K562 (cell line): ENCODE results near the gene ADNP2. TPM values are rescaled to one million over a fixed set of nuclear protein-coding genes. Genes with fewer than 3 reads are reported as not detected.

ENCODE experiments used
- CHAMP1 ChIP-seq: fragments of 450-650 bp; IDR thresholded peaks from 2 replicates; pipeline ENCODE4 v1.6.1; 2016; ENCODE audit warnings: mild to moderate bottlenecking
- FOXM1 ChIP-seq, 2 experiments: fragments of 450-650 bp in 1 of 2; sonication (generic) in 1 of 2; formaldehyde crosslinking in 1 of 2; IDR thresholded peaks; 2 replicates each; pipeline versions ENCODE4 v1.6.1 to v1.9.0; 2017 to 2022; ENCODE audit warnings: low read depth in 2 of 2, mild to moderate bottlenecking in 2 of 2, missing genetic modification reagents in 1 of 2, moderate library complexity in 1 of 2
- GTF3C2 ChIP-seq: IDR thresholded peaks from 3 replicates; pipeline ENCODE4 v1.6.1; 2011; ENCODE audit warnings: borderline replicate concordance, mild to moderate bottlenecking, moderate library complexity; ENCODE audit not compliant: insufficient read length; ENCODE audit errors: extremely low read depth
- KLF1 ChIP-seq: fragments of 450-650 bp; IDR thresholded peaks from 2 replicates; pipeline ENCODE4 v1.6.1; 2016; ENCODE audit warnings: missing genetic modification characterization, missing compliant biosample characterization
- KLF6 ChIP-seq: fragments of 250-450 bp; sonication (Bioruptor Pico); IDR thresholded peaks from 2 replicates; pipeline ENCODE4 v1.4.0; 2020; ENCODE audit warnings: mild to moderate bottlenecking, moderate library complexity, borderline replicate concordance
- MEIS2 ChIP-seq: fragments of 450-650 bp; IDR thresholded peaks from 2 replicates; pipeline ENCODE4 v1.6.1; 2014; ENCODE audit warnings: mild to moderate bottlenecking; ENCODE audit not compliant: partially characterized antibody
- NFIC ChIP-seq: fragments of 450-650 bp; IDR thresholded peaks from 2 replicates; pipeline ENCODE4 v1.6.1; 2017; ENCODE audit warnings: mild to moderate bottlenecking, inconsistent platforms
- PCBP1 ChIP-seq: fragments of 200-400 bp; formaldehyde crosslinking; IDR thresholded peaks from 2 replicates; pipeline ENCODE4 v1.6.1; 2018; ENCODE audit warnings: mild to moderate bottlenecking, low read depth, low read length; ENCODE audit not compliant: poor library complexity, severe bottlenecking
- PHF20 ChIP-seq: fragments of 450-650 bp; IDR thresholded peaks from 2 replicates; pipeline ENCODE4 v1.6.1; 2018; ENCODE audit not compliant: partially characterized antibody
- PHF8 ChIP-seq: fragments of 200-600 bp; sonication (generic); IDR thresholded peaks from 2 replicates; pipeline ENCODE4 v1.6.1; 2012; ENCODE audit warnings: mixed run types, mild to moderate bottlenecking, inconsistent platforms, low read length, moderate library complexity, borderline replicate concordance
- SETDB1 ChIP-seq: IDR thresholded peaks from one replicate; pipeline ENCODE4 v1.6.1; 2012; ENCODE audit warnings: low read length, control low read depth, inconsistent platforms
- SRSF7 ChIP-seq: fragments of 200-400 bp; formaldehyde crosslinking; optimal IDR thresholded peaks from 2 replicates; pipeline ENCODE3; 2017; ENCODE audit warnings: mild to moderate bottlenecking, low read depth, low read length
- TEAD1 ChIP-seq, 2 experiments: fragments of 450-650 bp in 1 of 2; sonication (generic) in 1 of 2; formaldehyde crosslinking; IDR thresholded peaks; 2 replicates each; pipeline versions ENCODE4 v1.4.0 to v1.8.0; 2020 to 2022; ENCODE audit warnings: mild to moderate bottlenecking in 2 of 2, missing genetic modification reagents in 1 of 2
- THRAP3 ChIP-seq: fragments of 450-650 bp; IDR thresholded peaks from 2 replicates; pipeline ENCODE4 v1.6.1; 2016; ENCODE audit warnings: mild to moderate bottlenecking, inconsistent platforms, borderline replicate concordance
- U2AF1 ChIP-seq: fragments of 200-400 bp; formaldehyde crosslinking; optimal IDR thresholded peaks from 2 replicates; pipeline ENCODE3; 2017; ENCODE audit warnings: mild to moderate bottlenecking, low read depth, low read length, moderate library complexity
- ZFP30 ChIP-seq: fragments of 250-450 bp; sonication (Bioruptor Pico); IDR thresholded peaks from 2 replicates; pipeline ENCODE4 v1.8.0; 2022; ENCODE audit warnings: moderate library complexity, mild to moderate bottlenecking, inconsistent platforms, borderline replicate concordance
- ZNF274 ChIP-seq: IDR thresholded peaks from 2 replicates; pipeline ENCODE4 v1.6.1; 2011; ENCODE audit warnings: low read depth, mild to moderate bottlenecking, low read length, moderate library complexity, borderline replicate concordance
- ZNF778 ChIP-seq: fragments of 450-650 bp; formaldehyde crosslinking; IDR thresholded peaks from 2 replicates; pipeline ENCODE4 v1.4.0; 2020; ENCODE audit warnings: mild to moderate bottlenecking, moderate library complexity
- polyA plus RNA-seq, 8 experiments: library from polyadenylated mRNA; depleted of rRNA in 4 of 8; stranded (reverse) in 5 of 8; unstranded in 3 of 8; fragments of >200 nt; fragmentation: Nextera tagmentation in 2 of 8; fragmentation: Illumina TruSeq in 1 of 8; extraction: Ambion mirVana in 2 of 8; extraction: Trizol in 1 of 8; gene quantifications; 2 replicates each; pipeline versions ENCODE4 v1.2.1 to v1.2.3, GENCODE V29; 2011 to 2014; ENCODE audit warnings: inconsistent platforms in 1 of 8, missing spikeins in 1 of 8
- total RNA-seq, 7 experiments: library from RNA; depleted of rRNA in 6 of 7; stranded (reverse); fragments of >200 nt in 6 of 7; fragmentation: Illumina TruSeq in 2 of 7; extraction: Trizol in 2 of 7; gene quantifications; 2 replicates each; pipeline versions ENCODE4 v1.2.1 to v1.2.3, GENCODE V29; 2011 to 2021; ENCODE audit warnings: low replicate concordance in 1 of 7
- TF ChIP-seq, protein P1 (sequence below): fragments of 450-650 bp; IDR thresholded peaks from 2 replicates; pipeline ENCODE4 v1.6.1; 2016
- TF ChIP-seq, protein P2 (sequence below): sonication (generic); formaldehyde crosslinking; IDR thresholded peaks from 2 replicates; pipeline ENCODE4 v1.8.0; 2022; ENCODE audit warnings: mild to moderate bottlenecking, missing genetic modification reagents

The ADNP2 gene
- total and polyA plus RNA-seq, 9 of the 15 experiments (the other 6 are each of a cell fraction or from before 2014, with no cell fraction given) = 5.8 to 24.3 (median 16.0) TPM

DNA sequence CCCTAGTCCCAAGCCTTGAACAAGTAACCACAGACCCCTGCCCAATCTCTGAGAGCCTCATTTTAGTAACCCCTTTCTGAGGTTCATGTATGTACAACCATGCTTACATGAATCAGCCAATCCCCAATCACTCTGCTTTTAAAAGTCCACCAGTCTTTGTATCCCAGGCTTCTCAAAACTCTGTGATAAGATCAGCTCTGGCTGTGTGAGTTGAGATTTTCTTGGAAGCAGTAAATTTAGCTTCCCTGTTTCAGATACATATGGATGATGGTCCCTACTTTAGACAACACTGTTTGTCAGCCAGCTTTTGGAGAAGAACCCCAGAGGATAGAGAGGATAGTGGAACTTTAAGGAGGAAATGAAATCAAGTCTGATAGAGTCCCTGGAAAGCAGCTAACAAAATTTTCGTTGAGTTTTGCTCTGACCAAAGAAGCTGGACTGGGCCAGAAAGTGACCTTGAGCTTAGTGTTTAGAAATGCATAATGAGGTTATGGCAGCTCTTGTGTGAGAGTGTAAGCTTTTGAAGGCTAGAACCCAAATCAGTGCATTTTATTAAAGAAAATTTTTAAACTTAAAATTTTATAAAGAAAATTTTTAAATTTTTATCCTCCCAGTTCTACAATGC lies 3.7 kb downstream of the ADNP2 start (continued):
- TF ChIP-seq SRSF7 (no peak), PCBP1 (no peak), GTF3C2 (no peak), KLF6 (CRISPR knock-in tag) (no peak), ZNF778 (CRISPR knock-in tag) (no peak), THRAP3 (no peak), KLF1 (tag) (no peak), FOXM1 (IDR thresholded peaks at IDR 0.05; ENCODE audit: low read depth) (peak; percentile 62; the same call in 1 of the 2 replicates), FOXM1 (CRISPR knock-in tag; IDR thresholded peaks at IDR 0.05; ENCODE audit: low read depth) (no peak), PHF8 (no peak), ZFP30 (CRISPR knock-in tag) (no peak), MEIS2 (peak; percentile 85), ZNF274 (no peak), PHF20 (no peak), CHAMP1 (no peak), U2AF1 (no peak), TEAD1 (CRISPR knock-in tag; IDR thresholded peaks at IDR 0.05) (no peak), SETDB1 (no peak), NFIC (no peak)
- TF ChIP-seq, protein P1, sequence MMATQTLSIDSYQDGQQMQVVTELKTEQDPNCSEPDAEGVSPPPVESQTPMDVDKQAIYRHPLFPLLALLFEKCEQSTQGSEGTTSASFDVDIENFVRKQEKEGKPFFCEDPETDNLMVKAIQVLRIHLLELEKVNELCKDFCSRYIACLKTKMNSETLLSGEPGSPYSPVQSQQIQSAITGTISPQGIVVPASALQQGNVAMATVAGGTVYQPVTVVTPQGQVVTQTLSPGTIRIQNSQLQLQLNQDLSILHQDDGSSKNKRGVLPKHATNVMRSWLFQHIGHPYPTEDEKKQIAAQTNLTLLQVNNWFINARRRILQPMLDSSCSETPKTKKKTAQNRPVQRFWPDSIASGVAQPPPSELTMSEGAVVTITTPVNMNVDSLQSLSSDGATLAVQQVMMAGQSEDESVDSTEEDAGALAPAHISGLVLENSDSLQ = peak; percentile 42; the same call in 1 of the 2 replicates
- TF ChIP-seq, protein P2, sequence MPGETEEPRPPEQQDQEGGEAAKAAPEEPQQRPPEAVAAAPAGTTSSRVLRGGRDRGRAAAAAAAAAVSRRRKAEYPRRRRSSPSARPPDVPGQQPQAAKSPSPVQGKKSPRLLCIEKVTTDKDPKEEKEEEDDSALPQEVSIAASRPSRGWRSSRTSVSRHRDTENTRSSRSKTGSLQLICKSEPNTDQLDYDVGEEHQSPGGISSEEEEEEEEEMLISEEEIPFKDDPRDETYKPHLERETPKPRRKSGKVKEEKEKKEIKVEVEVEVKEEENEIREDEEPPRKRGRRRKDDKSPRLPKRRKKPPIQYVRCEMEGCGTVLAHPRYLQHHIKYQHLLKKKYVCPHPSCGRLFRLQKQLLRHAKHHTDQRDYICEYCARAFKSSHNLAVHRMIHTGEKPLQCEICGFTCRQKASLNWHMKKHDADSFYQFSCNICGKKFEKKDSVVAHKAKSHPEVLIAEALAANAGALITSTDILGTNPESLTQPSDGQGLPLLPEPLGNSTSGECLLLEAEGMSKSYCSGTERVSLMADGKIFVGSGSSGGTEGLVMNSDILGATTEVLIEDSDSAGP (CRISPR knock-in tag) = no peak
